ENCODE data around the gene HOXD13. TPM values are rescaled to one million over a fixed set of nuclear protein-coding genes. Genes with fewer than 3 reads are reported as not detected.

Gene HOXD13
- polyA plus RNA-seq, 2 of the 4 experiments (the other 2 are of a cell fraction) = 0.13 to 0.35 TPM

DNA sequence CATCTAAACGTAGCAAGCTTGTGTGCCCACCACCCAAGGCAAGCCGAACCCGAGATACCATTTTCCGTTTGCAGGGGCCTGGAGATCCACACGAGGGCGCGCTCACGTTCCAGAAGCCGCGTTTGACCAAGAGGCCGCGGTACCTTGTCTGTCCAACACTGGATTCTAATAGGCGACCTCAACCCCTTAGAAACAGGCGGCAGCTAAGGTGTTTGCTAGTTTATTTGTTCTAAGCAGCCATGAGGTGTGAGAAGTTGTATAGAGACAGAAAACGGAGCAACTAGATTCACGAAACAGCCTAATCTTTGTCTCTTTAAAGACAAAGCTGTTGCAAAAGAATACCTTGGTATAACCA lies 18.8 kb downstream of the HOXD13 start:
- peak overlapping the region; percentile 58 for H3K4me2 ChIP-seq
- H3K9me3 ChIP-seq = no peaks in the 10 kb centered on the region
- H3K4me1 ChIP-seq = peaks cover 8% of the 10 kb centered on the region
- H3K27ac ChIP-seq = no peak overlapping the region
- no peak overlapping the region for H3K4me3 ChIP-seq
- TF ChIP-seq PHF8 (IDR thresholded peaks at IDR 0.05; ENCODE audit: borderline replicate concordance, low read depth) (no peak), SMC3 (IDR thresholded peaks at IDR 0.05) (peak; percentile 41; the same call in 1 of the 3 replicates), ZFP36 (IDR thresholded peaks at IDR 0.05; ENCODE audit: borderline replicate concordance, partially characterized antibody) (no peak), CTCF (IDR thresholded peaks at IDR 0.05) (peak; percentile 82), RAD21 (conservative IDR thresholded peaks at IDR 0.05 in 1 of 2, IDR thresholded peaks at IDR 0.05 in 1 of 2) (peak; percentile 37; a peak in 3 of 5 replicates)
- CTCF ChIA-PET = interaction anchor here (0.7 to 3.7 kb wide), 25 partner anchors 9 to 1641 kb away, joined by 3 to 36 read pairs (median 4); partner anchors contain the start of gene HOXD9
- ATAC-seq (peak; percentile 12 to 67; a peak in 4 of 6 replicates), FAIRE-seq (no peak), DNase-seq (ENCODE audit: low read depth in 1 of 2, low spot score in 1 of 2) (peak; percentile 68 to 76)
- POLR2A ChIA-PET = no interaction called here
- 8% methylated on average over 16 of the region's 16 CpGs for WGBS (ENCODE audit: missing lambda C conversion rate)

GRCh38 chr2:176111846-176112374 lies 19.4 kb downstream of the HOXD13 start:
- H3K9me3 ChIP-seq = no peaks in the 10 kb centered on the region
- no peak for FAIRE-seq
- H3K4me2 ChIP-seq = no peak overlapping the region; the same call in 2 of the 3 replicates
- 78% methylated on average over 29 of the region's 29 CpGs for WGBS (ENCODE audit: missing lambda C conversion rate)
- peaks cover 4% of the 10 kb centered on the region; the same call in 2 of the 3 replicates for H3K4me1 ChIP-seq
- POLR2A ChIA-PET = no interaction called here
- no peak overlapping the region for H3K27ac ChIP-seq
- no peak for ATAC-seq
- DNase-seq (ENCODE audit: low read depth in 1 of 2, low spot score in 1 of 2) = no peak
- no peak overlapping the region for H3K4me3 ChIP-seq
- CTCF ChIA-PET = interaction anchor here (0.9 to 3.7 kb wide), 15 partner anchors 8 to 1037 kb away, joined by 3 to 36 read pairs (median 7); partner anchors contain the start of gene HOXD9
- TF ChIP-seq HDAC2 (IDR thresholded peaks at IDR 0.05) (no peak), PHF8 (IDR thresholded peaks at IDR 0.05; ENCODE audit: borderline replicate concordance, low read depth) (no peak), ZSCAN20 (CRISPR knock-in tag; IDR thresholded peaks at IDR 0.05) (no peak), CTCF (IDR thresholded peaks at IDR 0.05) (no peak)

DNA sequence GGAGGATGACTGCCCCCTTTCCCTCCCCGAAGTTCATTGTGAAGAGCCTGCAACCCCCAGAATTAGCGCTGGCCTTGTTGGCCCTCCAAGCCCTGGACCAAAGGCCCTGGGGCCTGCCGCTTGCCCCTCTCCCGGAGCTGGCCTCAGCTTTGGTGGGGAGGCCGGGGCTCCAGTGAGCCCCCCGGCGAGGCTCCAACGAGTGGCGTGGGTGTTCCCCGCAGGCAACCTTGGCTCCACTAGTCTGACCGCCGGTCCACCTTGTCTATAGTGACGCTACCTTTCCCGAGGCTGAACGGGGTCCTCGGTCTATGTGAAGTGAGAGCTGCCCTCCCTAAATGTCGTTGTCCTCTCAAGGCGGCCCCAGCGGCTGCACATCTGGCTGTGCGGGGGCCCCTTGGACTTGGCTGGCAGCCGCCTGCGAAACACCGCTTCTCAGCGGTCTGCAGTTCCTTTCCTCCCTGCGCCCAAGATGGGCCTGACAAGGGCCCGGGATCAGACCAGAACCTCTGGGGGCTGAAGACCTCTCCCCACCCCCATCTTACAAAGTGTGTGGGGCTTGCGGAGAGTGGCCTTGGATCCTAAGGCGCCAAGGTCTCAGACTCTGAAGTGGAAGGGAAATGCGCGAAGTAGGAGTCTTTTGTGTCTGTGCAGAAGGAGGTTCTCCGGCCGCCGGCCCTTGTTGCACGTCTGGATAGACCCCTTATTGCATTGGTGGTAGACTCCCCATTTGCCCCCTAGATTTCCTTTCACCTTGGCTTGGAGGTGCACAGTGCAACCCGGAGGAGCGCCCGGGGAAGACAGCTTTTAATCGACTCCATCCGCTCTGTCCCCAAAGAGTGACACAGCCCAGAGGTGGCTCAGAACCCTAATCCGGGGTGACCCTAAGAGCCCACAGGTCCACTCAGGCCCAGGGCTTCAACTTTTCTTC lies 20.1 kb downstream of the HOXD13 start:
- peaks cover 4% of the 10 kb centered on the region; the same call in 2 of the 3 replicates for H3K4me1 ChIP-seq
- 87% methylated on average over 23 of the region's 40 CpGs for WGBS (ENCODE audit: missing lambda C conversion rate)
- ATAC-seq (no peak), FAIRE-seq (no peak), DNase-seq (ENCODE audit: low read depth in 1 of 2, low spot score in 1 of 2) (no peak)
- H3K4me2 ChIP-seq = no peak overlapping the region
- no peak overlapping the region for H3K4me3 ChIP-seq
- no peaks in the 10 kb centered on the region for H3K9me3 ChIP-seq
- H3K27ac ChIP-seq = no peak overlapping the region
- ChIA-PET CTCF (interaction anchor here (0.6 to 3.7 kb wide), 9 partner anchors 8 to 542 kb away, joined by 3 to 36 read pairs (median 7); partner anchors contain the start of gene HOXD9), POLR2A (no interaction called here)
- TF ChIP-seq HES2 (IDR thresholded peaks at IDR 0.05) (no peak), SREBF2 (IDR thresholded peaks at IDR 0.05) (no peak), NPAS2 (CRISPR knock-in tag; IDR thresholded peaks at IDR 0.05; ENCODE audit: borderline replicate concordance) (no peak), CTCF (IDR thresholded peaks at IDR 0.05) (no peak), ZC3H11A (IDR thresholded peaks at IDR 0.05) (no peak), ZNF302 (CRISPR knock-in tag; IDR thresholded peaks at IDR 0.05) (no peak), NR3C1 (IDR thresholded peaks at IDR 0.05) (no peak), NFE2L2 (conservative IDR thresholded peaks at IDR 0.05; ENCODE audit: low read length) (no peak), RARB (CRISPR knock-in tag; IDR thresholded peaks at IDR 0.05) (no peak), E2F6 (IDR thresholded peaks at IDR 0.05; ENCODE audit: borderline replicate concordance, low read depth) (no peak), RCOR1 (IDR thresholded peaks at IDR 0.05; ENCODE audit: low read depth, low read length) (no peak), CHD4 (IDR thresholded peaks at IDR 0.05; ENCODE audit: borderline replicate concordance) (no peak), CEBPB (IDR thresholded peaks at IDR 0.05) (no peak)
- TF ChIP-seq, protein P1, sequence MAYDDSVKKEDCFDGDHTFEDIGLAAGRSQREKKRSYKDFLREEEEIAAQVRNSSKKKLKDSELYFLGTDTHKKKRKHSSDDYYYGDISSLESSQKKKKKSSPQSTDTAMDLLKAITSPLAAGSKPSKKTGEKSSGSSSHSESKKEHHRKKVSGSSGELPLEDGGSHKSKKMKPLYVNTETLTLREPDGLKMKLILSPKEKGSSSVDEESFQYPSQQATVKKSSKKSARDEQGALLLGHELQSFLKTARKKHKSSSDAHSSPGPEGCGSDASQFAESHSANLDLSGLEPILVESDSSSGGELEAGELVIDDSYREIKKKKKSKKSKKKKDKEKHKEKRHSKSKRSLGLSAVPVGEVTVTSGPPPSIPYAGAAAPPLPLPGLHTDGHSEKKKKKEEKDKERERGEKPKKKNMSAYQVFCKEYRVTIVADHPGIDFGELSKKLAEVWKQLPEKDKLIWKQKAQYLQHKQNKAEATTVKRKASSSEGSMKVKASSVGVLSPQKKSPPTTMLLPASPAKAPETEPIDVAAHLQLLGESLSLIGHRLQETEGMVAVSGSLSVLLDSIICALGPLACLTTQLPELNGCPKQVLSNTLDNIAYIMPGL (CRISPR knock-in tag; IDR thresholded peaks at IDR 0.05; ENCODE audit: borderline replicate concordance) = no peak

All from A549 (cell line).